KMS-11 (cell line): ENCODE measurements around the gene SMYD5.

Experiments
- H2AFZ ChIP-seq: fragments of 200-600 bp; sonication (generic); 2 replicates; pipeline ENCODE4 v1.6.1; 2016; ENCODE audit warnings: antibody characterized with exemption, mixed run types, low read depth
- H3K27ac ChIP-seq: fragments of 200-600 bp; sonication (generic); 2 replicates; pipeline ENCODE4 v1.6.1; 2016; ENCODE audit warnings: mild to moderate bottlenecking, mixed run types
- H3K27me3 ChIP-seq: fragments of 200-600 bp; sonication (generic); 2 replicates; pipeline ENCODE4 v1.6.1; 2017; ENCODE audit warnings: mild to moderate bottlenecking, low read depth, mixed run types, moderate library complexity; ENCODE audit not compliant: insufficient read depth
- H3K36me3 ChIP-seq: fragments of 200-600 bp; sonication (generic); 2 replicates; pipeline ENCODE4 v1.6.1; 2017; ENCODE audit warnings: mild to moderate bottlenecking, mixed run types; ENCODE audit not compliant: insufficient read depth
- H3K4me1 ChIP-seq: fragments of 200-600 bp; sonication (generic); 2 replicates; pipeline ENCODE4 v1.6.1; 2016; ENCODE audit warnings: mild to moderate bottlenecking, low read depth, mixed run types; ENCODE audit not compliant: poor library complexity, severe bottlenecking
- H3K4me2 ChIP-seq: fragments of 200-600 bp; sonication (generic); 2 replicates; pipeline ENCODE4 v1.7.0; 2016; ENCODE audit warnings: mild to moderate bottlenecking, mixed run types
- H3K4me3 ChIP-seq: fragments of 200-600 bp; sonication (generic); IDR thresholded peaks from 2 replicates; pipeline ENCODE4 v1.6.1; 2017; ENCODE audit warnings: low read depth, low read length, mixed read lengths; ENCODE audit not compliant: insufficient read depth
- H3K79me2 ChIP-seq: fragments of 200-600 bp; sonication (generic); 2 replicates; pipeline ENCODE4 v1.6.1; 2016; ENCODE audit warnings: low read depth, mixed run types; ENCODE audit not compliant: insufficient read depth
- H3K9ac ChIP-seq: fragments of 200-600 bp; sonication (generic); 2 replicates; pipeline ENCODE4 v1.6.1; 2016; ENCODE audit warnings: mild to moderate bottlenecking, mixed run types
- H4K20me1 ChIP-seq: fragments of 200-600 bp; sonication (generic); 2 replicates; pipeline ENCODE4 v1.6.1; 2016; ENCODE audit warnings: mild to moderate bottlenecking, mixed run types; ENCODE audit not compliant: insufficient read depth
- TF ChIP-seq, protein P1 (sequence below): fragments of 200-600 bp; sonication (generic); conservative IDR thresholded peaks from 2 replicates; pipeline ENCODE4 v1.6.1; 2017; ENCODE audit warnings: low read depth, mild to moderate bottlenecking, antibody characterized with exemption, low read length, moderate library complexity, mixed read lengths

SMYD5 gene

DNA sequence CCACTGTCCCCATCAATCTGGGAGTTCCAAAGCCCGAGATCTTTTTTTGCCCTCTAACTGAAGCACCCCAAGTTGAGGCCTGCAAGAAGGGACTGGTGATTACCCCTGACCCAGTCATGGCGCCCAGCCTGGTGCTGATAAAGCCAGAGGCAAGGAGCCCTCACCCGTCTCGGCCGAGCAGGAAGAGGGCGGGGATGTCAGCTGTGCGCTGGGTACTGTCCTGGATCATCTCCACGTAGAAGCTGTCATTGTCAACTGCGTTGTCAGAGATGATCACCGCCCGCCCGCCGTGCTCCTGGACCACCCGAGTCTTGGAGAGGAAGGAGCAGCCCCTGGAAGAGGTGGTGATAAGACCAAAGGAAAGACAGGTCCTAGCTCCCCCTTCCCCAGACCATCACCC lies 14.6 kb downstream of the SMYD5 start:
- no peaks in the 10 kb centered on the region for H3K4me1 ChIP-seq
- H3K4me2 ChIP-seq, result no peak overlapping the region
- H3K36me3 ChIP-seq, result no peaks in the 10 kb centered on the region
- H2AFZ ChIP-seq, result no peak overlapping the region
- H3K79me2 ChIP-seq, result no peaks in the 10 kb centered on the region
- no peaks in the 10 kb centered on the region for H4K20me1 ChIP-seq
- no peak overlapping the region for H3K9ac ChIP-seq
- no peak overlapping the region for H3K27ac ChIP-seq
- no peak overlapping the region for H3K4me3 ChIP-seq
- no peaks in the 10 kb centered on the region for H3K27me3 ChIP-seq
- TF ChIP-seq, protein P1, sequence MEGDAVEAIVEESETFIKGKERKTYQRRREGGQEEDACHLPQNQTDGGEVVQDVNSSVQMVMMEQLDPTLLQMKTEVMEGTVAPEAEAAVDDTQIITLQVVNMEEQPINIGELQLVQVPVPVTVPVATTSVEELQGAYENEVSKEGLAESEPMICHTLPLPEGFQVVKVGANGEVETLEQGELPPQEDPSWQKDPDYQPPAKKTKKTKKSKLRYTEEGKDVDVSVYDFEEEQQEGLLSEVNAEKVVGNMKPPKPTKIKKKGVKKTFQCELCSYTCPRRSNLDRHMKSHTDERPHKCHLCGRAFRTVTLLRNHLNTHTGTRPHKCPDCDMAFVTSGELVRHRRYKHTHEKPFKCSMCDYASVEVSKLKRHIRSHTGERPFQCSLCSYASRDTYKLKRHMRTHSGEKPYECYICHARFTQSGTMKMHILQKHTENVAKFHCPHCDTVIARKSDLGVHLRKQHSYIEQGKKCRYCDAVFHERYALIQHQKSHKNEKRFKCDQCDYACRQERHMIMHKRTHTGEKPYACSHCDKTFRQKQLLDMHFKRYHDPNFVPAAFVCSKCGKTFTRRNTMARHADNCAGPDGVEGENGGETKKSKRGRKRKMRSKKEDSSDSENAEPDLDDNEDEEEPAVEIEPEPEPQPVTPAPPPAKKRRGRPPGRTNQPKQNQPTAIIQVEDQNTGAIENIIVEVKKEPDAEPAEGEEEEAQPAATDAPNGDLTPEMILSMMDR, result no peak

DNA sequence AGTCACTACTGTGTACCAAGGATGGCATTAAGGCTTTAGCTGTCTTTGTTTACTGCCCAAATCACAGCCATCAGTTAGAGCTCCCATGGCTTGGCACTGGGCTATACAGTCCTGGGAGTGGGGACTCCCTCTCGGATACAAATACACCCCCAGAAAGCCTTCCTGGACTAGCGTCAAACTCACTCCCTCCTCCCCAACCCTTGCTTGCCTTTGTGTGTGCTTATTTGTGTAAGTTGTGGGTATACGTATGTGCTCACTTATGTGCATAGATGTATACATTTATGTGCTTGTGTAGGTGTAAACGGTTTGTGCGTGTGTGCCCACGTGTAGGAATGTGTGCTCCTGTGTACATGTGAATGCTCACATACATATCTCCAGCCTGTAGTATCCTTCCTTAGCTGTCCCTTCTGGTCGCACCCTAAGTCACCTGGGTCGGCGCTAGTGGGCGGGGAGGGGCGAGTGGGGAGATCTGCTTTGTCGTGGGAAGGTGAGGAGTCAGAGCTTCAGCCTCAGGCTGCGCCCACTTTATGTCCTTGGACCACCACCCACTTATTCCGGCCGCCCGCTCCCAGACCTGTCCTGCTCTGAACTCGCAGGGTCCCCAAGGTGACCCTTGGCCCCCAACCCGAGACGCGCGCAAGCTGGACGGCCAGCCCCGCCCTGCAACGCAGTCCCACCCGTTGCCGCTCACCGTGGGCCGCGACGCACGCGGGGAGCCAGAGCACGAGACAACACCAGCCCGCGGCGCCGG lies 18.5 kb downstream of the SMYD5 start:
- Histone ChIP-seq H3K79me2 (peaks cover 36% of the 10 kb centered on the region), H3K27ac (peak overlapping the region; percentile 8; the same call in 1 of the 2 replicates), H3K4me1 (peaks cover 24% of the 10 kb centered on the region), H3K4me2 (peak overlapping the region; percentile 50), H3K9ac (peak overlapping the region; percentile 96; the same call in 1 of the 2 replicates), H4K20me1 (peaks cover 27% of the 10 kb centered on the region), H3K27me3 (no peaks in the 10 kb centered on the region), H3K4me3 (no peak overlapping the region), H2AFZ (peak overlapping the region; percentile 82), H3K36me3 (no peaks in the 10 kb centered on the region)
- TF ChIP-seq, protein P1, result no peak

DNA sequence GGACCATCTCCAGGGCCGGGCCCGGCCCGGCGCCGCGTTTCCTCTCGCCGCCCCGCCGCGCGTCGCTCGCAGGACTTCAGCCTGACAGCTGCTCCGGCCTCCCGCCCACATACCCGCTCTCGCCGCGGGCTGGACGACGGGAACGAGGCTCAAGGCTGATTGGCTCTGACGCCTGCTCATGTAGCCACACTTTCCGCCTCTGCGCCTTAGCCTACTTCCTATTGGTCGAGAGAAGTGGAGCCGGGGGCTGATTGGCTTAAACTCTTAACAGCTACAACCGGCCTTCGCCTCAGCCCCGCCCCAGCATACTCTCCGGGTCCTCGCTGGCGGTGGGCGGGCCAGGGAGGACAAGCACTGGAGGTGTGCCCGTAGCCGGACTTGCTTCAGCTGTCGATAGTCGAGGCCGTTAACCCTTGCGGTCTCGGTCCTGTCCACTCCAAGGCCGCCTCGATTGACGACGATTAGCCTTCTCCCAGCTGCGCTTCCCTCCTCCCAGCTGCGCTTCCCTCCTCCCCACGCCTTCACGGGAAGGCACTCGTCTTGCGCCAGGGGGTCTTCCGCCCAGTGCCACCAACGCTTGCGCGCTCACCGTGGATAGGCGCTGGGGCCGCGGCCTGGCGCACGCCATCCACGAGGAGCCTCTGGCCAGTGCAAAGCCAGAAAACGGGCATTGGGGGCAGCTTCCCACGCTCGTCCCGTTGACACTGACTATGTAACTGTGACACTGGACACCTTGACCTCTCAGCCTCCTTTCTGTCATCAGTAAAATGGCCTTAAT lies 19.3 kb downstream of the SMYD5 start, which contains the start of gene PRADC1:
Gene PRADC1, minus strand, starts transcription at position 86 of the 778 bp plus-strand sequence. Its CDS starts 79 bp downstream, at position 7.
- H4K20me1 ChIP-seq, result peaks cover 31% of the 10 kb centered on the region
- peak within 1 kb of the TSS; percentile 96 for H3K9ac ChIP-seq
- peak within 1 kb of the TSS; percentile 84 for H3K4me3 ChIP-seq
- peak within 1 kb of the TSS; percentile 82 for H2AFZ ChIP-seq
- no peaks in the 10 kb centered on the region for H3K36me3 ChIP-seq
- no peaks in the 10 kb centered on the region for H3K27me3 ChIP-seq
- H3K4me2 ChIP-seq, result peak within 1 kb of the TSS; percentile 91
- H3K79me2 ChIP-seq, result peaks cover 44% of the 10 kb centered on the region
- TF ChIP-seq, protein P1, result no peak
- peaks cover 27% of the 10 kb centered on the region for H3K4me1 ChIP-seq
- peak within 1 kb of the TSS; percentile 83; the same call in 1 of the 2 replicates for H3K27ac ChIP-seq

DNA sequence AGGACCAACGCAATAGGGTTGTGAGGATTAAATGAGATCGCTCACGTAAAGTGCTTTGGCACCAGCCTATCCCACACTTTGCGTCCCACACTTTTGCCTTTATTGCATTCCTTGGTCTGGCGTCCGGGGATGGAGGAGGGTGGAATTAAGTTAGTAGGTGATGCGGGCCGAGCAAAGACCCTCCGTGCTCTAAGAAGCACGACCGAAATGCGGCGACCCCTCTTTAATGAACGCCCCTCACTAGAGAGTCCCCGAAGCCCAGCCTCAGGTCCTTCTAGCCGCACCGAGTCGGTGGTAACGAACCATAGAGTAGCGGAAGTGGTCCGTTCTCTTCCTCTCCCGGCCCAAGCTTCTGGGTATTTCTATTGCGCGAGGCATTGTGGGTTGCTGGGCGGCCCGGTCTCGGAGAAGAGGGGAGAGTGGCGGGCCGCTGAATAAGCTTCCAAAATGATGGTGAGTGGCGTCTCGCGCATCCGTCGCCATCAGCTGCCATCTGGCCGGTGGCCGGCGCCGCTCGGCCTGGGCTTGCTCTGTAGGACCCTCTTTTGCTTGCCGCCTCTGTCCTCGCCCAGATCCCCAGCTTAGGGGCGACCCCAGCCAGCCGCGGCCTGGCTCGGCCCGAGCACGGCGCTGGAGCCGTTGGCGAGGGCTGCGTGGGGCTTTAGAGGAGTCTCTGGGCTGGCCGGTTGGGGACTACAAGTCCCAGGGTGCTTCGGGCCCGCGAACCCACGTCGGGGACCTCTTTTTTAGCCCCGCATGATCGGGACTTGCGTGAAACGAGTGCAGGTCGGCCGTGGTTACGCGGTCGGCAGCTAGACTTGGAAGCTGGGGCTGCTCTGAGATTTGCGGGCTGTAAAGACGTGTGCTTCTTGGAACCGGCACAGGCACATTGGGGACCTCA lies 20.1 kb downstream of the SMYD5 start, which contains the start of gene CCT7:
Gene CCT7, plus strand, starts transcription at position 377 of the 901 bp plus-strand sequence. Its CDS starts 71 bp downstream, at position 448.
- peaks cover 52% of the 10 kb centered on the region for H3K79me2 ChIP-seq
- peak within 1 kb of the TSS; percentile 91 for H3K4me2 ChIP-seq
- H3K9ac ChIP-seq, result peak within 1 kb of the TSS; percentile 96
- H3K27me3 ChIP-seq, result no peaks in the 10 kb centered on the region
- H3K27ac ChIP-seq, result peak within 1 kb of the TSS; percentile 83
- H3K36me3 ChIP-seq, result peaks cover 4% of the 10 kb centered on the region; the same call in 1 of the 2 replicates
- peak within 1 kb of the TSS; percentile 84 for H3K4me3 ChIP-seq
- H3K4me1 ChIP-seq, result peaks cover 33% of the 10 kb centered on the region
- peak within 1 kb of the TSS; percentile 82 for H2AFZ ChIP-seq
- TF ChIP-seq, protein P1, result no peak
- peaks cover 40% of the 10 kb centered on the region for H4K20me1 ChIP-seq
